Measurements from ENCODE around the gene SPATA16. TPM values are rescaled to one million over a fixed set of nuclear protein-coding genes. Genes with fewer than 3 reads are reported as not detected.

Gene SPATA16, protein sequence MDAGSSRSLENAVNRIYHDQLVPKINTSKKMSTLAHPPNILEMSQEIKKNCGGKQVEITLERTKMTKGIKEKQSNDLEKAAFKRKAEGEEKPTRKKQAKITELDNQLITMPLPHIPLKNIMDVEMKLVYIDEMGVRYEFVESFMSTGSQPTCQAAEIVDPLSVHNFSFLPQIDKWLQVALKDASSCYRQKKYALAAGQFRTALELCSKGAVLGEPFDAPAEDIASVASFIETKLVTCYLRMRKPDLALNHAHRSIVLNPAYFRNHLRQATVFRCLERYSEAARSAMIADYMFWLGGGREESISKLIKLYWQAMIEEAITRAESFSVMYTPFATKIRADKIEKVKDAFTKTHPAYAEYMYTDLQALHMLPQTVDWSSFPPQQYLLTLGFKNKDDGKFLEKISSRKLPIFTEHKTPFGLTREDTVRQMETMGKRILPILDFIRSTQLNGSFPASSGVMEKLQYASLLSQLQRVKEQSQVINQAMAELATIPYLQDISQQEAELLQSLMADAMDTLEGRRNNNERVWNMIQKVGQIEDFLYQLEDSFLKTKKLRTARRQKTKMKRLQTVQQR
- total RNA-seq, result not detected in 2 replicates

DNA sequence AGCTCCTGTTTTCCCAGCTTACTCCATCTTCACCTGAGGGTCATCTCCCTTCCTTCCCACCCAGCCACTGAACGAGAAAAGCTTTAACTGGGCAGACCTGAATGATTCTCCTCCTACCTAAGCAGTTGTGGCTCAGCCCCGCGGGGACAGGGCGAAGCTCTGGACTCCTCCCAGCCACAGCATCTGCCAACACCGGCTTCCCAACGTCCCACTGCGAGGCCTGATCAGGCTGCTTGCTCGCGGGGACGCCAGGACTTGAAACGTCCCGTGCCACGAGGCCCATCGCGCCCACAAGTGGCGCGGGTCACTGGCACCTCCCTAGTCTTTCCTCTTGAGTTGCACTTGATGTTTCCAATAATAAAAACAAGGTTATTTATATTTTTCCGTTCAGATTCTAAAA is at the start of gene SPATA16:
TSS of gene SPATA16 (minus strand) at position 250 of the 400 bp plus-strand sequence. CDS start 23,504 bp downstream, outside the sequence.

All from dermis lymphatic vessel endothelial cell (primary cell).